Body of pancreas (tissue), 4 donors: ENCODE measurements around the gene AGTRAP. TPM values are rescaled to one million over a fixed set of nuclear protein-coding genes. Genes with fewer than 3 reads are reported as not detected.
A peak's percentile ranks its signal among the peaks of the same experiment; 100 is the strongest.

Experiments used
- ATAC-seq: fragments of 150-250 bp; one replicate; pipeline ENCODE4 v1.9.1; 2016
- DNase-seq, 4 donors: peaks; one replicate each; pipeline ENCODE4 v3.0.0-alpha.2; 2019
- H3K27ac ChIP-seq, 4 donors: fragments of 200-600 bp; sonication (generic); 1 replicate in 3 of 4; 2 replicates in 1 of 4; pipeline versions ENCODE4 v1.5.1 to v1.6.1; 2016 to 2019; ENCODE audit warnings: mild to moderate bottlenecking in 1 of 4, mixed read lengths in 1 of 4, moderate library complexity in 1 of 4
- H3K27me3 ChIP-seq, 2 donors: fragments of 200-600 bp; sonication (generic); one replicate each; pipeline ENCODE4 v1.6.0; 2016; ENCODE audit warnings: mild to moderate bottlenecking in 1 of 2
- H3K36me3 ChIP-seq, 2 donors: fragments of 200-600 bp; sonication (generic); replicated peaks in 1 of 2; 2 replicates each; pipeline ENCODE4 v1.5.1; 2016; ENCODE audit warnings: low read depth in 2 of 2; ENCODE audit not compliant: insufficient read depth in 1 of 2
- H3K4me1 ChIP-seq: fragments of 200-600 bp; sonication (generic); one replicate; pipeline ENCODE4 v1.6.0; 2016
- H3K4me3 ChIP-seq, 2 donors: fragments of 200-600 bp; sonication (generic); 1 replicate in 1 of 2; 2 replicates in 1 of 2; pipeline ENCODE4 v1.5.1; 2016 to 2019
- H3K9me3 ChIP-seq, 3 donors: fragments of 200-600 bp; sonication (generic); 1 replicate in 2 of 3; 2 replicates in 1 of 3; pipeline ENCODE4 v1.5.1; 2016
- CTCF ChIP-seq, 7 experiments: fragments of 450-650 bp in 4 of 7; fragments of 200-600 bp in 3 of 7; sonication (generic) in 3 of 7; IDR thresholded peaks; one replicate each; pipeline ENCODE4 v1.5.1; 2016 to 2019; ENCODE audit warnings: antibody characterized with exemption in 7 of 7
- POLR2A ChIP-seq, 3 donors: fragments of 450-650 bp; IDR thresholded peaks; one replicate each; pipeline ENCODE4 v1.6.1; 2016; ENCODE audit warnings: antibody characterized with exemption in 3 of 3, mild to moderate bottlenecking in 2 of 3
- WGBS, 2 donors: methylation state at CpG; one replicate each; pipeline ENCODE4 v1.1.5; 2017; 5-methylcytosine and 5-hydroxymethylcytosine counted together
- intact Hi-C: fragments of 100-400 bp; cut with DNase I; formaldehyde crosslinking; loops from one replicate; pipeline ENCODE4 v1.15.1; 2023
- total RNA-seq, 2 donors: library from RNA; depleted of rRNA; stranded (reverse); fragments of >200 nt; gene quantifications; one replicate each; pipeline ENCODE4 v1.1.0, GENCODE V29; 2016

Gene AGTRAP
- total RNA-seq: 10 to 100 TPM; 16.8 to 24.6 TPM

GRCh38 chr1:11735854-11736745, at the start of gene AGTRAP:
Gene AGTRAP, plus strand, starts transcription at chr1:11736136. Its CDS starts 73 bp downstream, at chr1:11736209.
- no peaks in the 10 kb centered on the region for H3K36me3 ChIP-seq
- no peaks in the 10 kb centered on the region for H3K9me3 ChIP-seq
- DNase-seq (peak; percentile 96 to 98 (median 97)), ATAC-seq (peak; percentile 84)
- peaks cover 29% of the 10 kb centered on the region for H3K4me1 ChIP-seq
- intact Hi-C loops: no loop called here
- peak within 1 kb of the TSS; percentile 70 to 91 for H3K4me3 ChIP-seq
- H3K27ac ChIP-seq: peak within 1 kb of the TSS; percentile 59 to 92 (median 77)
- TF ChIP-seq POLR2A (IDR thresholded peaks at IDR 0.05) (peak in 1 of 3 donors; percentile 50), CTCF (IDR thresholded peaks at IDR 0.05) (peak in 3 of 7 experiments; percentile 5 to 32 (median 14))
- H3K27me3 ChIP-seq: no peaks in the 10 kb centered on the region
- whole genome bisulfite sequencing, 2 donors: 0 to 1% methylated on average over 30 to 58 of the region's 59 CpGs

GRCh38 chr1:11688506-11688905, 47.4 kb upstream of the AGTRAP start:
- Histone ChIP-seq H3K9me3 (no peaks in the 10 kb centered on the region), H3K4me1 (peaks cover 19% of the 10 kb centered on the region), H3K27ac (no peak overlapping the region), H3K36me3 (no peaks in the 10 kb centered on the region), H3K4me3 (no peak overlapping the region), H3K27me3 (peaks cover 0 to 12% of the 10 kb centered on the region in 2 donors)
- TF ChIP-seq CTCF (IDR thresholded peaks at IDR 0.05): no peak
- TF ChIP-seq POLR2A (IDR thresholded peaks at IDR 0.05): no peak
- 80 to 88% methylated on average over 4 of the region's 4 CpGs for WGBS, 2 donors
- intact Hi-C loops: no loop called here
- ATAC-seq: no peak
- DNase-seq: no peak

GRCh38 chr1:11690397-11691301, 45.3 kb upstream of the AGTRAP start:
- intact Hi-C loops: no loop called here
- H3K27me3 ChIP-seq: peaks cover 0 to 12% of the 10 kb centered on the region in 2 donors

GRCh38 chr1:11691302-11691914, 44.5 kb upstream of the AGTRAP start, which contains the start of gene DRAXIN:
Gene DRAXIN, plus strand, starts transcription at chr1:11691710. Its CDS starts 14,549 bp downstream, at chr1:11706259.
- Histone ChIP-seq H3K9me3 (no peaks in the 10 kb centered on the region), H3K27me3 (peaks cover 0 to 12% of the 10 kb centered on the region in 2 donors), H3K4me3 (no peak within 1 kb of the TSS), H3K36me3 (no peaks in the 10 kb centered on the region), H3K4me1 (peaks cover 19% of the 10 kb centered on the region), H3K27ac (no peak within 1 kb of the TSS)
- intact Hi-C loops: no loop called here
- whole genome bisulfite sequencing, 2 donors: 0 to 1% methylated on average over 16 to 42 of the region's 78 CpGs
- no peak for DNase-seq
- ATAC-seq: peak; percentile 15
- TF ChIP-seq POLR2A (IDR thresholded peaks at IDR 0.05): no peak
- TF ChIP-seq CTCF (IDR thresholded peaks at IDR 0.05): no peak

More at GRCh38 chr1:11690397-11691301, 45.3 kb upstream of the AGTRAP start:
- 1 to 11% methylated on average over 14 to 57 of the region's 64 CpGs for WGBS, 2 donors
- no peak overlapping the region for H3K4me3 ChIP-seq
- peaks cover 19% of the 10 kb centered on the region for H3K4me1 ChIP-seq
- H3K36me3 ChIP-seq: no peaks in the 10 kb centered on the region
- ATAC-seq (no peak), DNase-seq (no peak)
- no peaks in the 10 kb centered on the region for H3K9me3 ChIP-seq
- no peak overlapping the region for H3K27ac ChIP-seq
- TF ChIP-seq POLR2A (IDR thresholded peaks at IDR 0.05): no peak
